Measurements from ENCODE around the gene DGKQ.

The DGKQ gene

GRCh38 chr4:991451-992296, 18.3 kb upstream of the DGKQ start:
- H3K9me2 ChIP-seq (replicated peaks; ENCODE audit: control insufficient read depth, low read length) = no peaks in the 10 kb centered on the region
- peaks cover 14% of the 10 kb centered on the region for H3K27me3 ChIP-seq (ENCODE audit: control insufficient read depth, low read length)
- no peak overlapping the region for H3K4me3 ChIP-seq (ENCODE audit: low read length)
- H3K36me3 ChIP-seq (ENCODE audit: control insufficient read depth, low read length) = no peaks in the 10 kb centered on the region
- no peaks in the 10 kb centered on the region for H3K79me2 ChIP-seq (ENCODE audit: control insufficient read depth, low read length)
- no peaks in the 10 kb centered on the region for H4K20me1 ChIP-seq (ENCODE audit: control insufficient read depth, insufficient read depth, low read depth, low read length)
- no peak overlapping the region for H3K4me2 ChIP-seq (ENCODE audit: low read length)
- no peaks in the 10 kb centered on the region for H3F3A ChIP-seq (ENCODE audit: control insufficient read depth, insufficient read depth)
- H3K27ac ChIP-seq (ENCODE audit: low read depth, low read length) = no peak overlapping the region
- no peaks in the 10 kb centered on the region for H3K9me3 ChIP-seq (ENCODE audit: control insufficient read depth, insufficient read depth, low read length)
- peaks cover 6% of the 10 kb centered on the region; the same call in 1 of the 2 replicates for H3K4me1 ChIP-seq (ENCODE audit: control insufficient read depth, low read length)
- TF ChIP-seq, protein P1, sequence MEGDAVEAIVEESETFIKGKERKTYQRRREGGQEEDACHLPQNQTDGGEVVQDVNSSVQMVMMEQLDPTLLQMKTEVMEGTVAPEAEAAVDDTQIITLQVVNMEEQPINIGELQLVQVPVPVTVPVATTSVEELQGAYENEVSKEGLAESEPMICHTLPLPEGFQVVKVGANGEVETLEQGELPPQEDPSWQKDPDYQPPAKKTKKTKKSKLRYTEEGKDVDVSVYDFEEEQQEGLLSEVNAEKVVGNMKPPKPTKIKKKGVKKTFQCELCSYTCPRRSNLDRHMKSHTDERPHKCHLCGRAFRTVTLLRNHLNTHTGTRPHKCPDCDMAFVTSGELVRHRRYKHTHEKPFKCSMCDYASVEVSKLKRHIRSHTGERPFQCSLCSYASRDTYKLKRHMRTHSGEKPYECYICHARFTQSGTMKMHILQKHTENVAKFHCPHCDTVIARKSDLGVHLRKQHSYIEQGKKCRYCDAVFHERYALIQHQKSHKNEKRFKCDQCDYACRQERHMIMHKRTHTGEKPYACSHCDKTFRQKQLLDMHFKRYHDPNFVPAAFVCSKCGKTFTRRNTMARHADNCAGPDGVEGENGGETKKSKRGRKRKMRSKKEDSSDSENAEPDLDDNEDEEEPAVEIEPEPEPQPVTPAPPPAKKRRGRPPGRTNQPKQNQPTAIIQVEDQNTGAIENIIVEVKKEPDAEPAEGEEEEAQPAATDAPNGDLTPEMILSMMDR (IDR thresholded peaks at IDR 0.05; ENCODE audit: low read depth, low read length, poor library complexity, severe bottlenecking) = no peak
- no peak for TF ChIP-seq EZH2phosphoT487 (IDR thresholded peaks at IDR 0.05; ENCODE audit: borderline replicate concordance, low read length)

DNA sequence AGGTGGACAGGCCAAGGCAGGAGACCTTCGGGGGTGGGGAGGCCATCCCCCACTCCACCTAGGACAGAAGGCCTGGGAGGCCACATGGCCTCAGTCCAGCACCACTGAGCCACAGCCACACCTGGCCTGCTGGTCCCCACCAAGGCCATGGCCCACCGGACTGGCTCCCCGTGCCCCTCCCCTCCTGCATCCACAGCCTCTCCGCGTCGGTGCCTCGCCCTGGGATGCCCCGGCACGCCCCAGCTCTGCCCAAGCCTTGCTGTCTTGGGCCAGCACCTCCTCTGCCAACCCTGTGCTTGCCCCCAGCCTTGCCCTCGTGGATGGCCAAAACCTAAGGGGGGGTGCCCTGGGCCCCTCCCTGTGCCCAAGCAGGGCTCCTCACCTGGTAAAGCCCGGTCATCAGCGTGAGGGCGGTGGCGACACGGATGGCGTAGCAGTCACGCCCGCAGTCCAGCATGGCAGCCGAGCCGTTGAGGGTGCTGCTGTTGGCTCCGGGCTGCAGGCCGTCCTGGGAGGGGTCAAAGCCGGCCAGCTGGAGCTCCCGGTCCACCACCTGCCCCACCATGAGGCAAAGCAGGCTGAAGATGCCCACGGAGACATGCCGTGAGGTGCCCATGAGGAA, 17.5 kb upstream of the DGKQ start:
- Histone ChIP-seq H3K79me2 (ENCODE audit: control insufficient read depth, low read length) (no peaks in the 10 kb centered on the region), H3K4me1 (ENCODE audit: control insufficient read depth, low read length) (peaks cover 13% of the 10 kb centered on the region), H3K4me2 (ENCODE audit: low read length) (no peak overlapping the region), H3K9me2 (replicated peaks; ENCODE audit: control insufficient read depth, low read length) (no peaks in the 10 kb centered on the region), H3K36me3 (ENCODE audit: control insufficient read depth, low read length) (no peaks in the 10 kb centered on the region), H3K27ac (ENCODE audit: low read depth, low read length) (no peak overlapping the region), H3K27me3 (ENCODE audit: control insufficient read depth, low read length) (peaks cover 6% of the 10 kb centered on the region), H3F3A (ENCODE audit: control insufficient read depth, insufficient read depth) (no peaks in the 10 kb centered on the region), H3K4me3 (ENCODE audit: low read length) (no peak overlapping the region), H3K9me3 (ENCODE audit: control insufficient read depth, insufficient read depth, low read length) (no peaks in the 10 kb centered on the region), H4K20me1 (ENCODE audit: control insufficient read depth, insufficient read depth, low read depth, low read length) (no peaks in the 10 kb centered on the region)
- TF ChIP-seq, protein P1 (IDR thresholded peaks at IDR 0.05; ENCODE audit: low read depth, low read length, poor library complexity, severe bottlenecking) = no peak
- TF ChIP-seq EZH2phosphoT487 (IDR thresholded peaks at IDR 0.05; ENCODE audit: borderline replicate concordance, low read length) = no peak

DNA sequence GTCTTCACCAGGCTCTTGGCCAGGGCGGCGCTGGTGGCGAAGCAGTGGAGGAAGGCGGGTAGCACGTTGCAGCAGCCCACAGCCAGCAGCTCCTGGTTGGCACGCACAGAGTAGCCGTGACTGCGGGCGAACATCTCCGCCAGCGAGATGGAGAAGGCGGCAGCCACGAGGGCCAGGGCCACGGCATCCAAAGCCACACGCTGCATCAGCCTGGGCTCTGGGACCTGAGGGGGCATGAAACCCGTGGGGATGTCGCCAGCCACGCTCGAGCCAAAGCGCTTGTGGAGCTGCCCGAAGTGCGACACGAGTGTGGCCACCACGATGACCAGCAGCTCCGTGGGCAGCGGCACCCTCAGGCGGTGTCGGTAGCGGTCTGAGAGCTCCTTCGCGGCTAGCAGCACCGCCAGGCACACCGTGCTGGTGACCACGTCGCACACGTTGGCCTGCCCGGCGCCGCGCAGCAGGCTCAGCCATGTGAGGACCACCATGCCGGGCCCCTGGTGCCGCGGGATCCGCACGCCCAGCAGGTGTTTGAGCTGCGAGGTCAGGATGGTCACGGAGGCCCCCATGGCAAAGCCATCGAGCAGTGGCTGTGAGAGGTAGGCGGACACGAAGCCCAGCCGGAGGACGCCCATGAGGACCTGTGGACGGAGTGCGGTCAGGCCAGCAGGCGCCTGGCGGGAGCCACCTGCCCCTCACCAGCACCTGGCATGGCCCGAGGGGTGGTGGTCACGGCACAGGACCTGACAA, 16.5 kb upstream of the DGKQ start:
- no peak overlapping the region for H3K4me3 ChIP-seq (ENCODE audit: low read length)
- H3K36me3 ChIP-seq (ENCODE audit: control insufficient read depth, low read length) = no peaks in the 10 kb centered on the region
- H4K20me1 ChIP-seq (ENCODE audit: control insufficient read depth, insufficient read depth, low read depth, low read length) = no peaks in the 10 kb centered on the region

More for the DNA sequence above, 16.5 kb upstream of the DGKQ start:
- H3K9me2 ChIP-seq (replicated peaks; ENCODE audit: control insufficient read depth, low read length) = no peaks in the 10 kb centered on the region
- no peaks in the 10 kb centered on the region for H3K27me3 ChIP-seq (ENCODE audit: control insufficient read depth, low read length)
- H3K4me1 ChIP-seq (ENCODE audit: control insufficient read depth, low read length) = peaks cover 18% of the 10 kb centered on the region
- no peak for TF ChIP-seq EZH2phosphoT487 (IDR thresholded peaks at IDR 0.05; ENCODE audit: borderline replicate concordance, low read length)
- TF ChIP-seq, protein P1 (IDR thresholded peaks at IDR 0.05; ENCODE audit: low read depth, low read length, poor library complexity, severe bottlenecking) = no peak
- no peaks in the 10 kb centered on the region for H3K79me2 ChIP-seq (ENCODE audit: control insufficient read depth, low read length)
- H3K27ac ChIP-seq (ENCODE audit: low read depth, low read length) = no peak overlapping the region
- no peaks in the 10 kb centered on the region for H3K9me3 ChIP-seq (ENCODE audit: control insufficient read depth, insufficient read depth, low read length)
- no peaks in the 10 kb centered on the region for H3F3A ChIP-seq (ENCODE audit: control insufficient read depth, insufficient read depth)
- no peak overlapping the region for H3K4me2 ChIP-seq (ENCODE audit: low read length)

Data from DOHH2 (cell line).